HG03571 (cell line): ENCODE results near the gene GALNT17.

ENCODE experiments used
- ATAC-seq: cut with Tn5 transposase; IDR thresholded peaks from one replicate; pipeline ENCODE4 v1.9.1; 2021; ENCODE audit not compliant: unreplicated experiment

GALNT17 gene

DNA sequence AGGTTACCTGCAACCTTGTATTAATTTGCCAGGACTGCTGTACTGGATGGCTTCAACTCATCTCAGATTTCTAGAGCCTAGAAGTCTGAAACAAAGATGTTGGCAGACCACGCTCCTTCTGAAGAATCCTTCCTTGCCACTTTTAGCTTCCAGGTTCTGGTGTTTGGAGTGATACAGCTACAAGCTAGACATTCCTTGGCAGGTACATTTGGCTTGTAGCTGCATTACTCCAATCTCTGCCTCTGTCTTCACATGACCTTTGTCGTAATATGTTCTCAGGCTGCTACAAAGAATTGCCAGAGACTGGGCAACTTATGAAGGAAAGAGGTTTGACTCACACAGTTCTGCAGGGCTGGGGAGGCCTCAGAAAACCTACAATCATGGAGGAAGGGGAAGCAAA lies 146.3 kb downstream of the GALNT17 start:
- no peak for ATAC-seq

DNA sequence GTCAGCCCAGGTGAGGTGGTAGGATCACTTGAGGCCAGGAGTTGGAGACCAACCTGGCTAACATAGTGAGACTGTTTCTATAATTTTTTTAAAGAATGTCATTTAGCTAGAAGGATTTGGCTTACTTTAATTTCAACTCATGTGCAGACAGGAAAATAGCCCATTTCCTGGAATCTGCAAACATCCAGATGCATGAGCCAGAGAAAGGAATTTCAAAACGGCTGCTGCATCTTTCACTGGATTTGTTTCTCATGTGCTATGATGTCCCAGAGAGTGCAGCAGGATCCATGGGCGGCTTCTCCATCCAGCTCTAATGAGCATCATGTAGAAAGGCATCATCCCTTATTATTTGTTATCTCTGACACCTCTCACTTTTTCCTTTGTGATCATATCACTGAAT lies 149.3 kb downstream of the GALNT17 start:
- no peak for ATAC-seq

DNA sequence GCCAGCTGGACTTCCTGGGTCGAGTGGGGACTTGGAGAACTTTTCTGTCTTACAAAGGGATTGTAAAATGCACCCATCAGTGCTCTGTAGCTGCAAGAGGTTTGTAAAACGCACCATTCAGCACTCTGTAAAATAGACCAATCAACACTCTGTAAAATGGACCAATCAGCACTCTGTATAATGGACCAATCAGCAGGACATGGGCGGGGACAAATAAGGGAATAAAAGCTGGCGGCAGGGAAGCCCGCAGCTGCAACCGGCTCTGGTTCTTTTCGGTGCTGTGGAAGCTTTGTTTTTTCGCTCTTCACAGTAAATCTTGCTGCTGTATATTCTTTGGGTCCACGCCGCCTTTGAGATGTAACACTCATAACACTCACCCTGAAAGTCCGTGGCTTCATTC lies 151.9 kb downstream of the GALNT17 start:
- no peak for ATAC-seq

DNA sequence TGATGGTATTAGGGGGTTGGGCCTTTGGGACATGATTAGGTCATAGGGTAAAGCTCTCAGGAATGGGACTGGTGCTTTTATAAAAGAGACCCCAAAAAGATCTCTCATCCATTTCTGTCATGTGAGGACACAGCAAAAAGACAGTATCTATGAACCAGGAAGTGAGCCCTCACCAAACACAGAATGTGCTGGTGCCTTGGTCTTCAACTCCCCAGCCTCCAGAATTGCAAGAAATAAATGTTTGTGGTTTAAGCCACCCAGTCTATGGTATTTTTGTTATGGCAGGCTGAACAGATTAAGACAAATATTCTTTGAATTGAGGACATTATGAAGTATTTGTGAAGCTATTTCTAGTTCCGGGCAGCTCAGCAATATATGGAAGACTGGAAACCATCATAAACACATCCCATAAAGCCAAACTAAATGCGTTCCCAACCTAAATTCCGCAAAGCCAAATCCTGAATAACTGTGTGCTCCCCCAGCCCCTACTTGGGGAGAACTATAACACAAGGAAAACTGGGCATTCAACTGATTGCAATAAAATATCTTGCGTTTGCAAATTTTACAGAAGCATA lies 153.7 kb downstream of the GALNT17 start:
- ATAC-seq: no peak

DNA sequence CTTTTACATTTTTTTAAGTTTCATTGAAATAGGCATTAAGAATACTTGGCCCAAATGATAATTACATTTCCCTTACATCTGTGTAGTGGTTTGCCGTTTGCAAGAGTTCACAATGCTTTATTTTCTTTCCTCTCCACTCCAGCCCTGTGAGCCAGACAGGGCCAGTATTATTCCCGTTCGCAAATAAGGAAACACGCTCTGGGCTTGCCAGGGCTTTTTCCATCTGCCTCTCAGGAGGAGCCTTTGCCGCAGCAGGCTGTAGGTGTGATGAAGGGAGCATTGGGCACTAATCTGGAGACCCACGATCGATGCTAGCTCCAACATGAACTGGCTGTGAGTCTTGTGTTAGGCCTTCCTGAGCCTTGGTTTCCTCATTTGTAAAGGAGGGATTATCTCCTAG lies 154.4 kb downstream of the GALNT17 start:
- ATAC-seq: no peak

DNA sequence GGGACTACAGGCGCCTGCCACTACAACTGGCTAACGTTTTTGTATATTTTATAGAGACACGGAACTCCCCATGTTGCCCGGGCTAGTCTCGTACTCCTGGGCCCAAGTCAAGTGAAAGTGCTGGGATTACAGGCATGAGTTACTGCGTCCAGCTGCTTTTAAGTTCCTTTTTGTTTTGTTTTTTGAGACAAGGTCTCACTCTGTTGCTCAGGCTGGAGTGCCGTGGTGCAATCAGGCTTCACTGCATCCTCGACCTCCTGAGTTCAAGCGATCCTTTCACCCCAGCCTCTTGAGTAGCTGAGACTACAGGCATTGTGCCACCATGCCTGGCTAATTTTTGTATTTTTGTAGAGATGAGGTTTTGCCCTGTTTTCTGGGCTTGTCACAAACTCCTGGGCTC lies 155.0 kb downstream of the GALNT17 start:
- no peak for ATAC-seq

DNA sequence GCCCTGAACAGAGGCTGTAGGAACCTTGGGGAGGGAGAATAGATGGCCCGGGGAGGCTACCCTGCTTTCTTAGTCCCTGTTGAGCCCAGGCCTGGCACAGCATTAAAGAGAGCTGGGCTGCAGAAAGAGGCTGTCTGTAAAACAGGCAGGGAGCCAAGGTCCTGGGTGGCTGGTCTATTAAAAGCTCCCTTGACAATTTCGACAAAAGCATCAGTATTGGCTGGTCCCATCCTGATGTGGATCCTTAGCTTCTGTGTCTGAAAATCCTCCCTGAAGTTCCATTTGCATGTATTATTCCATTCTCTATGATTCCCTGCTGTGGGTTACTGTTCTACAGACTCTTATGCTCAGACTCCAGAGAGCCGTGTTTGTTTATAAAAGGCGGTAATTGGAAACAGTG lies 158.5 kb downstream of the GALNT17 start:
- ATAC-seq: no peak

DNA sequence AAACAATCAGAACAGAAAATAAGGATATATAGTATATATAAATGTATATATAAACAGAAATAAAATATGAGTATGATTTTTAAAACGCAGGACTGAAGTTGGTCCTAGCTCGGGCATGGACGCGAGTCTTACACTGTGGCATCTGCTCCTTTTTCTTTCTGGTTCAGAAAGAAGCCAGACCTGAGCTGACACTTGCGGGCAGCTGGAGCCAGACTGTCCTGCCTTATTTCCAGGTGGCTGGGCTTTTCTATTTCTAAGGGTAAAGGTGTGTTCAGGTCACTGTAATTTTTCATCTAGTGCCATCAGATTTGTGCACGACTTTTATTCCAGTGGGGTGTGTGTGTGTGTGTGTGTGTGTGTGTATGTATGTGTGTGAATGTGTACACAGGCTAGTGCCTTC lies 166.4 kb downstream of the GALNT17 start:
- ATAC-seq: no peak

DNA sequence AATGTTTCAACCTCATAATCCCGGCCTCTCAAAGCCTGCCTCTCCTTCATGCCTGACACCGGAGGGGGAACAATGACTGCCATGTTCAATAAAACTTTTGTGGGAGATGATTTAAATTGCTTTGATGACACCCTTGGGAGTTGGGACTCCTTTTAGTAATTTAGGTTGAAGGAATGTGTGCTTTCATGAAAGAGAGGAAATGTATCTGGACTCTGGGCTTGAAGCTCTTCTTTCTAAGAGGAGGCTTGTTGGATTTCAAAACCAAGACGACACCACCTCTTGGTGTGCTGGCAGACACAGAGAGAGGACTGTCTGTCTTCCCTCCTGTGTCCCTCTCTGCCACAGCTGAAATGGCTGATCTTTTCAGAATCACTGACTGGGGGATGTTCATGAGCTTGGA lies 168.1 kb downstream of the GALNT17 start:
- no peak for ATAC-seq

DNA sequence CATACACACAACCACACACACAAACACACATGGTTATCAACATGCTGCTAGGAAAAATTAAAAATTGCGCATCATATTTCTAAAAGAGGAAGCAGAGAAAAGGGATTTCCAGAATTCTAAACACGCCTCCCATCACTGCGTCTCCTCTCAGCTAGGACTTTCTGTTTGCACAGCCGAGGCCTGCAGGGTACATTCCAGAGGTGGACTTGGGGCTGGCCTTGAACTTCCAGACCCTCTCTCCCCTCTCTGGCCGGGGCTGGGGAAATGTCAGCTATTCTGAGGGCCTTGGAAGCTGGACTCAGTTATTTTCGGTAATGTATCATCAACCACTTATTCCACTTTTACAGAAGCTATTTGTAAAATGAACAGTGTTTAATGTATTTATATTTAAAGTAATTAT lies 168.7 kb downstream of the GALNT17 start:
- ATAC-seq: no peak

DNA sequence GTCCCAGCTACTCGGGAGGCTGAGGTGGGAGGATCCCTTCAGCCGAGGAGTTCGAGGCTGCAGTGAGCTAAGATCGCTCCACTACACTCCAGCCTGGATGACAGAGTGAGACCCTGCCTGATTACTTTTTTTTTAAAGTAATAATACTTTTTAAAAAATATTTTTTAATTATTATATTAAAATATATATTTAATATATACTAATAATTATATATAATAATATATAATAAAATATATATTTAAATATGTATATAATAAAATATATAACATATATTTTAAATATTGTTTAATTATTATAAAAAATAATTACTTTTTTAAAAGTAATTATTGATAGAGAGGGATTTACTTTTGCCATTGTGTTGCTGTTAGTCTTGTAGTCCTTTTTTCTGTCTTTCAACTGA lies 169.2 kb downstream of the GALNT17 start:
- ATAC-seq: no peak

DNA sequence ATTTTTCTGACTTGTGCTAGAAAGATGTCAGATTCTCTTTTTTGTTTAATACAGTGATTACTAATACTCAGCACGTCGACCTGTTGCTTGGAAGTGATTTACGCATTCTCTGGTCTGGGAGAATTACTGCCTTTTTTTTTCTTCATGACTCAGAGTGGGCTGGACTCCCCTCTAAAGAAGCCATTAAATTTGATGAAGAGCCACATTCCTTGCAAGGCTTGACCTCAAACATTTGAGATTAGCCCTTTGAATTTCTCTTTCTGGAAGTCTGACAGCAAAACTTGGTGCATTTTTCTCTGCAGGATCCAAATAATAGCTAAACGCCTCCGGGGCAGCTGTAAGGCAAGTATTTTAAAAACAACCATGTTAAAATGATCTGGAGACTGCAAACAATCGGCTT lies 171.6 kb downstream of the GALNT17 start:
- no peak for ATAC-seq

DNA sequence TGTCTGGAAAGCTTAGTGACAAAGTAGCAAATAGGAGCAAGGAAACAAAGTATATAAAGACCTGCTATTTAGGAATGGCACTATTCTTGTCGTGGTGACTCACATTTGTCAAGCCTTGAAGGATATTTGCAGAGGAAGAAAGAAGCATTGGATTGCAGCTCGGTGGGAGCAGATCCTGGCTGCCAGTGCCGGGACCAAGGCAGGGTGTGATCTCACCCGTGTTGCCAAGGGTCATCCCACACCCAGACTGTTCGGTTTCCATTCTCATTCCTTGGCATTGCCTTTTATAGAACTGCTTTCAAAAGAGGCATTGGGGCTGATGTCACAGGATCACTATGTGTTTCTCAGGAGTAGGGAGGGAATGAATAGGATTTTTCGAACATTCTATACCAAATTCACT lies 176.2 kb downstream of the GALNT17 start:
- ATAC-seq: no peak

DNA sequence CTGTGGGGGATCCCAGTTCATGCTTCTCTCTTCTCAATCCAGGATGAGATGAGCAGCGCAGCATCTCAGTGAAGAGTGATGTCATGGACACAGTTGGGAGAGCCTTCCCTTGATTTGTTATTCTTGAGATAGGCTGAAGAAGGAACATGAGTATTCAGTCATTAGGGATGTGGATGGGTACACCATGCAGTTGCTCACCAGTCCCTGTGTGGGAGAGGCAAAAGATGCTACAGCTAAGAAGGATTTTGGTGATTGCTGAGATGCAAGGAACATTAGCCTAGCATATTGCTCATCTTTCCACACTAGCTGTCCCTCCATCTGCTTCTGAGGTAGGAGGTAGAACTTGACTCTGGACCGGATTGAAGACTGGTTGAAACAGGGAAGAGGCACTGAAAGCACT lies 179.6 kb downstream of the GALNT17 start:
- no peak for ATAC-seq

DNA sequence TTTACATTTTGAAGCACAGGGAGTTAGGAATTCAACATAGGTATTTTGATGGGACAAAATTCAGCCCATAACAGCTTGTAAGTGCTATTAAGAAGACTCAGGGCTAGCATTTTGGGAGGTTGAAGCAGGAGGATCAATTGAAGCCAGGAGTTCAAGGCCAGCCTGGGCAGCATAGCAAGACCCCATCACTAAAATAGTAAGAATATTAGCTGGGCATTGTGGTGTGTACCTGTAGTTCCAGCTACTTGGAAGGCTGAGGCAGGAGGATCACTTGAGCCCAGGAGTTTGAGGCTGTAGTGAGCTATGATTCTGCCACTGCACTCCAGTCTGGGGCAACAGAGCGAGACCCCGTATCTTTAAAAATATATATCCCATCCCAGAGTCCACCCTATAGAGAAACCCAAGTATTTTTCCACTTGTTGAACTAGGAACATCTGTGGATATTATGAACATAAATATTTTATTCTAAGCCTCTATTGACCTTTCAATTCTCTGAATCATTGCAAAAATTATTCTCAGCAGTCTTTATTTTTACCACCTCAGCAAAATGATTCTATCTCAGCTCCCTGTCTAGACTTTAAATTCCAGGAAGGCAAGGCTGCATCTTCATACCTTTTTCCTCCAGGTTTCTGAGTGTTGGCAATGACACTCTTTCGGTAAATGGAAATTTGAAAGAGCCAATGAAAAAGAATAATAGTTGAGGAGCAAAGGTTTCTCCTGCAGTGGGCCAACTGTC lies 181.0 kb downstream of the GALNT17 start:
- ATAC-seq: no peak

DNA sequence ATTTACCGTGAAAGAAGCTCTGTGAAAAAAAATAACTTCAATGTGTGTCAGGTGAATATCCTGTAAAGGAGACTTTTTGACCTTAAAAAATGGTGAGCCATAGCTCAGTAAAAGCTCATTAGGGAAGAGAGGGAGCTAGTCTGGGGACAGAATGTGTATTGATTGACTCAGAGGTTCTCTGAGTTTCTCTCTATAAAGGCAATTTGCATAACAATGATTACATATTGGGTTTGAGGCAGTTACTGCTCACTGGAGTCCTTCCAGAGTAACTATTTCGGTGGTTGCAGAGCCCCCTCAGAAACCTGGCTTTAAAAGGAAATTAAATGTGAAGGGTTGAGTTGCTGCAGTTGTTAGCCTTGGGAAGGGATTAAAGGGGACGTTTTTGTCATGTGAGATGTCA lies 181.6 kb downstream of the GALNT17 start:
- ATAC-seq: no peak

DNA sequence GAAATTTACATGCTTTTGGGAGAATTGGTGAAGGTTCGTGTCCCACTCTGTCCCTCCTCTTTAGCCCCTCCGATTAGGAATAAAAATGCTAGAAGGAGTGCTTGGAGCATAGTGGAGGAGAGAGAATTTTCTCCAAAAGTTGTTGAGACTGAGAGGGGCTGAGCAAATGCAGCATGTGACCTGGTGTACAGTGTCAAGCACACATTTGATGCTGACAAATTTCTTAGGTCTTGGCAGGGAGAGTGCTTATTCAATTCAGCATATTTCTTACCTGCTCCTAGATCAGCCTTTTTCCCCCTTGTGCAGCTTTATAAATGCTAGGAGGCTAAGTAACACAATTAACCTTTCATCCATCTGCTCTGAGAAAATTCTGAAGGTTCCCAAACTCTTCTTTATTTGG lies 189.0 kb downstream of the GALNT17 start:
- ATAC-seq: no peak

DNA sequence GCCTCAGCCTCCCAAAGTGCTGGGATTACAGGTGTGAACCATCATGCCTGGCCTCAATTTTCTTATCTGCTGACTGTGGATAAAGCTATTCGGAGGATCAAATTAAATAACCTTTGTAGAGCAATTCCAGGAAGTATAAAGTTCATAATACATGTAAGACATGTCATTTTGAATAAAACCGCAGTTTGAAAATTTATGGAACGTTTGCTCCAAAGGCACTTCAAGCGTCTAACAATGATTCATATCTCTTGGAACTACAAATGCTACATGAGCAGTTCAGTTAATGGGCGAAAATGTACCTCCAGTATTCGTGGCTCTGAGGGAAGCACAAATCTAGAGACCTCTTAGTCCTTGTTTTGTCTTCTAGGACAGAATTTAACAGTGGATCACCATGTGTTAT lies 190.3 kb downstream of the GALNT17 start:
- ATAC-seq: no peak

DNA sequence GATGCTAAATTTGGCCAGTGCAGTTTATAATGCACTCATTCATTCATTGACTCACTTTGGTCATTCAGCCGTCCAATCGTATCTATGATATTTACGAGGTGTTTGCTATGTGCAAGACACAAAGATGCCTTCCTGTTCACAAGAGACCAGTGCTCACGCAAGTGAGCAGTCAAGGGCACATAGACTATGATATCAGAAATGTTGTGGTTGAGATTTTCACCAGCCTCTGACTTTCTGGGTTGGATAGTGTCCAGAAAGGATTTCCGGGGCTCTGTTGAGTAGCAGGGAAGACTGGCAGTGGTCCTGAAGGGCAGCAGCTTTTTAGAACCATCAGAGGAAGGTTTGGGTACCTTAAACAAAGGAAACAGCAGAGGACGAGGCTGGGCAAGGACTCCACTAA lies 191.8 kb downstream of the GALNT17 start:
- no peak for ATAC-seq

DNA sequence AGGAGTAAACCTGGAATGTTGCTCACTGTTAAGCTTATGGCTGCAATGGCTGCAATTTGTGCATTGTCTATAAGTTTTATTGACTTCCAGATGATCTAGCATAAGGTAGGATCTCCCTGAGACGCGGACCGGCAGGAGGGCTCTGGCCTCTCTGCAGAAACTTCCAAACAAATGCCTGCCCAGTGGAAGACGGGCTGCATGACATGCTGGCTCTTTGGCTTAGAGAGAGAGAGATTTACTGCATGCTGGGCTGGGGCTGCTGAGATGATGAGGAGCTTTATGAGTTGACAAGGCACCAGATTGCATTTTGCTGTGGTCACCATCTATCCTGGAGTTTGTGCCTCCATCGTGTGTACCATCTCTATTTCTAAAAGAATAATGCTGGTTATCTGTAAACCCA lies 193.2 kb downstream of the GALNT17 start:
- ATAC-seq: no peak

DNA sequence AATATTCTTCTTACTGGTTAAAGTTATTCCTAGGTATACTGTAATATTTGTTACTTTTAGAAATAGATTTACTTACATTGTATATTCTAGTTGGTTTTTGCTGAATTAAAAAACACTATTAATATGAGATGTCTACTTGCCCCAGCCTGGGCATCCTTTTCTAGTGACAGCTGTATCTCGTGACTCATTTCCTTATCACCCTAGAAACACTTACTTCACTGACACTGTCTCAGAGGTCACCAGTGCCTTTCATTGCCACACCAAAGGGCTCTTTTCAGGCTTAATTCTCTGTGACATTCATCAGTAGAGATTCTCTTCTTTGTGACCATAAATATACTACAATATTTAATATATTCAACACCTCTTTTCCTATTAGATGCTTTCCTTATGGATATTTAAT lies 194.7 kb downstream of the GALNT17 start:
- ATAC-seq: no peak

DNA sequence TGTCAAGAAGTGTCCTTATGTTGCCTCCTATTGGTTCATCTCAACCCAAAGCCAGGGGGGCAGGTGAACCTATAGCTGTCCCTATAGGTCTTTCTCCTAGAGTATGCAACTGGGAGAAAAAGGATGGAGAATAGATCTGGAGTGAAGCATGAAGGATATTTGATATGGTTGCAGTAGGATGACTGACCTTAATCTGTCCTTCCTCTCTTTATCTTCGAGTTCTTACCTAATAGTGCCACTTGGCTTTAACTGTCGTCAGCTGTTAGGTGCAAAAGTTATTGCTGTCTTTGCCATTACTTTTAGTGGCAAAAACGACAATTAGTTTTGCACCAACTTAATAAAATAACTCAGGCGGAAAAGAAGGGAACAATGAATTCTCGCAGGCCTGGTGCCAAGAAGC lies 196.0 kb downstream of the GALNT17 start:
- no peak for ATAC-seq

DNA sequence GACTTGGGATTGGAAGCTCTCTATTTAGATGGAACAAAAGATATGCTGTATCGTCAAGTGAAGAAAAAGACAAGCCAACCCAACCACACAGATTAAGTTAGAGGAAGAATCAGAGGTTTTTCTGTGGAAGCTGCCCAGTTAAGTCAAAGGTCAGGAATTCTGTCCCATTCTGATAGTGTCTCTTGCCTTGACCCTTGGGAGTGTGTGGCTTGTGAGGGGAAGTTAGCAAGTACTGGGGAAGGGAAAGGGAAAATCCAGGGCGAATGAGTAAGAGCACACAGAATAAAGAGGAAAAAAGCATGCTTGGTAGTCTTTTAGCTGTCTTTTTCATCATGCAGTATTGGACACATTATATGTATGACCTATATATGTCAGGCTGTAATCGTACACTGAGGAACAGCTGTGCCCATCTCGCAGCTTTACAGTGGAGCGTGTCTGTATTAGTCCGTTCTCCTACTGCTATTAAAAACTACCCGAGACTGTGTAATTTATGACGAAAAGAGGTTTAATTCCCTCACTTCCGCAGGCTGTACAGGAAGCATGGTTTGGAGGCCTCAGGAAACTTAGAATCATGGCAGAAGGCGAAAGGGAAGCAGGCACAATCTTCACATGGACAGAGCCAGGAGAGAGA lies 197.2 kb downstream of the GALNT17 start:
- no peak for ATAC-seq
